KOPT-K1 (cell line): ENCODE results near the gene VAV2.

Experiments
- H3K27ac ChIP-seq: fragments of 200-600 bp; sonication (generic); 2 replicates; pipeline ENCODE4 v1.5.1; 2016; ENCODE audit warnings: antibody characterized with exemption, mild to moderate bottlenecking, low read depth, low read length; ENCODE audit not compliant: poor library complexity, severe bottlenecking
- H3K36me3 ChIP-seq: fragments of 200-600 bp; sonication (generic); 2 replicates; pipeline ENCODE4 v1.5.1; 2017; ENCODE audit warnings: antibody characterized with exemption, mild to moderate bottlenecking, low read length, moderate library complexity; ENCODE audit not compliant: insufficient read depth
- H3K9me3 ChIP-seq: fragments of 200-600 bp; sonication (generic); 2 replicates; pipeline ENCODE4 v1.5.1; 2017; ENCODE audit warnings: antibody characterized with exemption, low read length, mild to moderate bottlenecking; ENCODE audit not compliant: insufficient read depth, poor library complexity, severe bottlenecking

The VAV2 gene

DNA sequence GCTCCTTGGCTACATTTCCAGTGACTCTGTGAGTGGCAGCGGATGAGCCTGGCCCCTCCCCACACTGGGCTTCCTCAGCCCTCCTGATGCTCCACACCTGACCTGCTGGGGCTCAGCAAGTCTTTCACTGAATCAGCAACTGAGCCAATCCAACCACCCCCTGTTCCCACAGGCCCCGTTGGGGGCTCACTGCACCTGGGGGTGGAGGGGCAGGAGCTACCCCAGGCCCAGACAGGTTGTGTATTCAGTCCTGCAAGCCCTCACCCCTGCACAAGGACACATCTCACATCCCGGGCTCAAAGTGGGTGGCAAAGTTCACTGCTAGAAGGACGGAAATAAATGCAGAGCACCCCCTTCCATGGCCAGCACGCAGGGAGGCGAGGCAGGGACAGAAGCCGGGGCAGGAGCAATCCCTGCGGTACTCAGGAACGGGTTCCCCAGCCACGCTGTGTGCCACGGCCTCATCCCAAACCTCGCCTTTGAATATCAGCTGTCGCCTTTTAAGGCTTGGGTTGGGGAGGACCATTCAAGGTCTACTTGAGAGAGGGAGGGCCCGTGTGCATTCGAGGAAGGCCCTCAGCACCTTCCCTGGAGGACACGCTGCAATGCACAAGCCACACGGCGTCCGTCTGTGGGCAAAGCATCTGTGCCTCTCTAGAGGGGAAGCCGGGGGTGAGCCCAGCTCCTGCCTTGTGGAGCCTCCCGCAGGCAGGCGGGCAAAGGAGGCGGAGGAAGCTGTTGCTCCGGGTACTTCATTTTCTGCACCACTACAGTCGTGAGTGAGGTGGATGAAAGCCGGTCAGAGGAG lies 179.0 kb downstream of the VAV2 start:
- H3K9me3 ChIP-seq: no peaks in the 10 kb centered on the region
- H3K27ac ChIP-seq: no peak overlapping the region
- no peaks in the 10 kb centered on the region for H3K36me3 ChIP-seq

DNA sequence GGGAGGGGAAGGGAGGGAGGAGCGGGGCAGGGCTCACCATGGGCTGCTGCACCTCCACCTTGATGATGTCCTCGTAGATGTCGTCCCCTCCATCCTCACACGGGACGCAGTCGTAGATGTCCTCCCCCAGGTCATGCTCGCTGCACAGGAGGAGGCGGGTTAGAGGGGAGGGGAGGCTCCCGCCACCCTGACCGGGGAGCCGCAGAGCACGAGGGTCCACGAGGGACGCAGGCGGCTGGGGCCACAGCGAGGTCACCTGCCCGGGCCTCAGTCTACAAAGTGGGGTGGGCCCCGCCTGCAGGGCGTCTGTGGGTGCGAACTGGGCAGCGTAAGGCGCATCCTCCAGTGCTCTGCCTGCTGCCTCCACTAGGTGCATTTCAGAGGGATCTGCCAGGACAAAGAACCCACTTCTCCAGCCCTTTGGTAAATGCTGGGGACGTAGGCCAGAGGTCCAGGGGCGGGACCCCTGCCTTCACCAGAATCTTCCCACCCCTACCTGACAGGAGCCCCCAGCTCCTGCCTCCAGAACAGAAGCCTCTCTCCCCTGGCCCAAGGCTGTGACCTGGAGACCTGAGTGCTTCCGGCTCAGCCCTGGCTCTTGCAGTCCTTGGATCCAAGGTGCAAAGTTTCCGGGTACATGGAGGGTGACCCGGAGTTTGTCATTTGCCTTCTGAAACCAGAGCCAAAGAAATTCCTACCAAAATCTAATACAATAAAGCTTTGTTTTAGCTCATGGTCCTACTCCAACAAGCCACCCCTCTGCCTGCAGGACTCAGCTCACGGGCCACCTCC lies 179.9 kb downstream of the VAV2 start:
- no peaks in the 10 kb centered on the region for H3K36me3 ChIP-seq
- no peak overlapping the region for H3K27ac ChIP-seq
- H3K9me3 ChIP-seq: no peaks in the 10 kb centered on the region

DNA sequence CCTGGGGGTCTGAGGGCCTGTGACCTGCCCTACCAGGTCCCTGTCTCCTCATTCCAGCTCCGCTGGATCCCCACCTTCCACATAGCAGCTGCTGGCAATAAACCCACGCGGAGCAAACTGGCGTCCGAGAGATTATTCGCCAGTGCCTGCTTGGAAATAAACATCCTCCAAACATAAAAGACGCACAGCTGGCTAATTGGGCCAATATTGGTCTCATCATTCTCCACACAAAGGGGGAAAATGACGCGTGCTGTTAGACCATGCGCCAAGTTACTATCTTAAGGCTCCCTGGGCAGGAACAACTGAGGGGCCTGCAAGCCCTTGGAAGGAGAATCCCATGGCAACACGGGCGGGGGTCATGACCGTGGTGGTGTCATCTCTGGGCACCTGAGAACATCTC lies 180.7 kb downstream of the VAV2 start:
- no peaks in the 10 kb centered on the region for H3K9me3 ChIP-seq
- H3K36me3 ChIP-seq: no peaks in the 10 kb centered on the region
- H3K27ac ChIP-seq: no peak overlapping the region

DNA sequence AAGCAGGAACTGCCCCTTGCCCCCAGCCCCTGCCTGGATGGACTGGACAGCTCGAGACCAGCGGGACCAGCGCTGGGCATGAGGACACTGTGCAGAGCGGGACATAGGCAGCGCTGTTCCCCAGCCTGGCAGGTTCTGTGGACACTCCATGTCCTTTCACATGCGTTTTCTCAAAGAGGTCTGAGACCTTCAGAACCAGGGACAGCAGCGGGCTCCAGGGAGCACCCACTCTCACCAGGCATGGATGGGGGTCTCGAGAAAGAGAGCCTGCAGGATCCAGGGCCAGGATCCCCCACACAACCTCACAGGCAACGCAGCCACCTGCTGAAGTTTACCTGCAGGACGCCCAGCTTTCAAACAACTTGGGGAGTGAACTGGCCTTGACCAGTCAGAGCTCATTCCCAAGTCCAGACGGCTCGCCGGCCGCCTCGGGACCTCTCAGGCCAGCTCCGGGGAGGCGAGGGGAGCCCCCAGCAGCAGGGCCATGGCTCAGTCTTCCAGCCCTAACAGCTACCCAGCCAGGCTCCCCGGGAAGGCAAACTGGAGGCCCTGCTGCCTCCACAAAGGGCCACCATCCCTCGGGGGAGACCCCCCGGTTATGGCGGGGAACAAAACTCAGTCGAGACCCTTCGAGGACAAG lies 181.4 kb downstream of the VAV2 start:
- Histone ChIP-seq H3K36me3 (no peaks in the 10 kb centered on the region), H3K9me3 (no peaks in the 10 kb centered on the region), H3K27ac (no peak overlapping the region)

DNA sequence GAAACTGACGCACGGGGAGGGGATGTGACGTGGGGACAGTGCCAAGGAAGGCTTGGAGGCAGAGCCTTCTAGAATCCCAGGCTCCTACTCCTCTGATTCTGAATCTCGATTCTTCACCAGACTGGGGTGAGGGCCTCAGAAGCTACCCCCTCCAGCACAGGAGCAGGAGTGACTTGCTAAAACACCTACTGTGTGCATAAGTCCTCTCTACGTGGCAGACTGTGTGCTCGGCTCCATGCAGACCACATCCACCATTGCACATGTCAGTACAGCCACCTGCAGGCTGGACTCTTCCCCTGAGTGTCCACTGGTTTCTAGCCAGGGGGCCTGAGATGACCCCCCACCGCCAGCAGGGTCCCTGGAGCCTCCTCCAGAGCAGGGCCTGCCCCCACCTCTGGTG lies 182.8 kb downstream of the VAV2 start:
- no peaks in the 10 kb centered on the region for H3K36me3 ChIP-seq
- no peak overlapping the region for H3K27ac ChIP-seq
- H3K9me3 ChIP-seq: no peaks in the 10 kb centered on the region

DNA sequence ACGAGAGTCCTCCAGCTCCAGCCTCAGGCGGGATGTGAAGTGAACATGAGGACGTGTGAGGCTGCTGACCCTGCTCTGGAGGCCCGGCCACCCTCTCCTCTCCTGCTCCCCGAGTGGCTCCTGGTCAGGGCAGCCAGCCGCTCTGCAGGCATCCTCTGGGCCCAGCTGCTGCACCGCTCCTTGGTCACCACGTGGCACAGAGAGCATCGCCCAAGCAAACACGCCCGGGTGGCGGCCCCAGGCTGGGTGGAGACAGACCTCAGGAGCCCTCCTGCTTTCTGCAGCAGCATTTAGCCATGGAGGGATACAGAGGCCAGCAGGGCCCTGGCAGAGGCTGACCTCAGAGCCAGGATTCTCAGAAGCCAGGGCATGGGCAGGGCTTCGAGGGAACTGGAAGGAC lies 184.3 kb downstream of the VAV2 start:
- H3K9me3 ChIP-seq: no peaks in the 10 kb centered on the region
- no peaks in the 10 kb centered on the region for H3K36me3 ChIP-seq
- H3K27ac ChIP-seq: no peak overlapping the region

DNA sequence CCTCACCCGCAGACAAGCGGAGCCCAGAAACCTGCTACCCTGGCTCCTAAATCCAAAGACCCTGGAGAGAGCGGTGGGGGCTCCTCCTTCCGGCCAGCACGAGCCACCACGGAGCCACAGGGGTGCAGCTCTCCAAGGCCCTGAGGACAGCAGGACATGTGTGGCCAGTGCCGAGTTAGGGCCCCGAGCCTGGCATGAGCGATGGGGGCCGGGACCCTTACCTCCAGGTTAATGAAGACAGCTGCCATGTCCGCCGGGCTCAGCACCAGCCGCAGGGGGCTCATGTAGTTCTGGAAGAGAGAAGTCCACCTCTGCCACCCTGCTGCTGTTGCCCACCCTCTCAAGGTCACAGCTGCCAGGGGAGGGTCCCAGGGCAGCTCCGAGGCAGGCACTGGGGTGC lies 185.1 kb downstream of the VAV2 start:
- Histone ChIP-seq H3K36me3 (no peaks in the 10 kb centered on the region), H3K27ac (no peak overlapping the region), H3K9me3 (no peaks in the 10 kb centered on the region)

DNA sequence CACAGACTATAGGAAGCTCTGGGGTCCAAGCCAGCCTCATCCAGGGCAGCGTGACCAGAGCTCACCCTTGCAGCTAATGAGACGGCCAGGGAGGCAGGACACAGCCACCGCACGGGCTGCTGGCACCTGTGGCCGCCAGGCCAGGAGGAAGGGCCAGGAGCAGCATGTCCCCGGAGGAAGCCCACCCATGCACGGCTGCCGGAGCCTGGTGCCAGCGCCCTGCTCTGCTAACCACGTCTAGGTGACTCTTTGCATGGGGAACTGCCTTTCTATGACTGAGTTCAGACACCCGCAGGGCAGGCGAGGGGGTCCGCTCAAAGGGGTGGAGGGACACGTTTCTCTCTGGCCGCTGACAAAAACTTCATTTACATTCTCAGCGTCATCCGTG lies 185.5 kb downstream of the VAV2 start:
- H3K9me3 ChIP-seq: no peaks in the 10 kb centered on the region
- H3K27ac ChIP-seq: no peak overlapping the region
- no peaks in the 10 kb centered on the region for H3K36me3 ChIP-seq

DNA sequence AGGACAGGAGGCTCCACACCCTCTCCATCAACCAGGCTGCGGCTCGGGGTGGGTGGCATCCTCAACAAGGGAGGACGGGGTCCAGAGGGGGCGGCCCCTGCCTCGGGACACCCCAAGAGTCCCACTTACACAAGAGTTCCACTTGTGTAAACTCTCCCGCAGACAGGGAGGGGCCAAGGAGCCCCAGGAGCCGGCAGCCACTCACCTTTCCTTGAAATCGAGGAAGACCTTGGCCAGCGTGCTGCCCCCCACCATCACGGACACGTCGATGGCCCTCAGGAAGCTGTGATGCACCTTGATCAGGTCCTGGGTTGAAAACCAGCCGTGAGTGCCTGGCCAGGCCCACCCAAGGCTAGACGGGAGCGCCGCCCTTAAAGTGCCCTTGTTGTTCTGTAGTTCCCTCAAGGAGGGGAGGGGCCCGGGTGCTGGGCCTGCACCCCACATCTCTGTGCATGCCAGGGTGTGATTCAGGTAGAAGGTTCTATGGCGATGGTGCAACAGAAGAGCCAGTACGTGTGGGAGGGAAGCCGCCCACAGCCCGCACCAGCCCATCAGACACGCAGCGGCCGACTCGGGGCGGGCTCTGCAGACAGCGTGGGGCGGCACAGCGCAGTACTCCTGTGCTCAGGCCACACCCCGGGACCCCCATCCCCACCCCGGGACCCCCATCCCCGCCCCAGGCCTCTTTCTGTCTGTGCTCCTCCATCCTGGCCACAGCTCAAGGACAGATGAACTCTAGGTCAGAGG lies 186.1 kb downstream of the VAV2 start:
- Histone ChIP-seq H3K36me3 (no peaks in the 10 kb centered on the region), H3K27ac (no peak overlapping the region), H3K9me3 (no peaks in the 10 kb centered on the region)

DNA sequence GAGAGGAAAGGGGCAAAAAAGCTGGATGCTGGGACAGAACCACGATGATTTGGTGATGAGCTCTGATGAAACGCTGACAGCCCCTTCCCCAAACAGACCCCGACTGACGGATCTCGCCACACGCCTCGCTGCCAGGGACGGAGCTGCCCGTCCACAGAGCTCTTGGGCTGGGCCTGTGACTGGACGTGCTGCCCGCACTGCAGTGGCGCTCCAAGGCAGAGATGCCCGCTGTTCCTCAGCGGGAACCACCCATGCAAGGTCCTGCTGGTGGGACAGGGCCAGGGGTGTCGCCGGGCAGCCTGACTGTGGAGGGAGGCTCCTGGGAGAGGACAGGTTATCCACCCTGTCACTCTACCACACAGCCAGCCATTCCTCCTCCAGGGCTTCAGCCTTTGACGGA lies 187.9 kb downstream of the VAV2 start:
- Histone ChIP-seq H3K9me3 (no peaks in the 10 kb centered on the region), H3K27ac (no peak overlapping the region), H3K36me3 (no peaks in the 10 kb centered on the region)

DNA sequence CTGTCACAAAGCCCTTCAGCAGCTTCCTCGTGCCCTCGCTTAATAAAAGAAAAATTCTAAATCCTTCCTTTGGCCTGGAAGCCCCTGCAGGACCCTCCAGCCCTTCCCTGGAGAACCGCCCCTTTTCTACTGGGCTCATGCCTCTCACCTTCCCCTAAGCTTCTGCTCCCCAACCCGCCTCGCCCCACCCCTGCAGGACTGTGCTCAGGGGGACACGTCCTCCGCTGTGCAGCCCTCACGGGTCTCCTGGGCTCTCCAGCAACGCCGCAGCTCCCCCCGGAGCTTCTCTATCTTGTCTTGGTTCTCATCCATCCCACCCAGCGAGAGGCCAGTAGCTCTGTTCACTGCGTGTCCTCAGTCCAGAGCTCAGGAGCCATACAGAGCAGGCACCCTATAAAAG lies 188.4 kb downstream of the VAV2 start:
- Histone ChIP-seq H3K36me3 (no peaks in the 10 kb centered on the region), H3K27ac (no peak overlapping the region), H3K9me3 (no peaks in the 10 kb centered on the region)

DNA sequence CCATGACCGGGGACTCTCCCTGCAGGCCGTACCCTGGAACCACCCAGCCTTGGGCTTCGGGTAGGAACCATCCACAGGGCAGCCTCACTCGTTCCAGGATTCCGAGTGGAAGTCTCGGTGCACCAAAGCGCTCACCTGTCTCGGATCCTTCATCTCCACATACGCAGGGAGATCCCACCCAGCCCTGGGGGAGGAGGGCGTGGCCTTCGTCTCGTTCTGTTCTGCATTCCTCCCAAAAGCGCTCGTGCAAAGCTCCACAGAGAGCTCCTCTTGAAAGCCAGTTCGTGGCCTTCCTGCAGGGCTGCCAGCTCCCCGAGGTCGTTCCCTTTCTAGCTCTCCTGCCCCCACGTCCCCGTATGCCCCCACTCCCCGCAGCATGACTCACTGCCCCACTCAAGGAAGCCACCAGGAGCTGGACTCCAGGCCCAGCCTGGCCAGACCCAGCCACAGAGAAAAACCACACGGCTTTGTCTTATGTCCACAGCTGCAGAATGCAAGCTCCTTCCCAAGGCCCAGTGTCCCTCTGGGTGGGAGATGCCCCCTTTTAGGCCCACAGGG lies 189.0 kb downstream of the VAV2 start:
- no peaks in the 10 kb centered on the region for H3K36me3 ChIP-seq
- no peak overlapping the region for H3K27ac ChIP-seq
- H3K9me3 ChIP-seq: no peaks in the 10 kb centered on the region

DNA sequence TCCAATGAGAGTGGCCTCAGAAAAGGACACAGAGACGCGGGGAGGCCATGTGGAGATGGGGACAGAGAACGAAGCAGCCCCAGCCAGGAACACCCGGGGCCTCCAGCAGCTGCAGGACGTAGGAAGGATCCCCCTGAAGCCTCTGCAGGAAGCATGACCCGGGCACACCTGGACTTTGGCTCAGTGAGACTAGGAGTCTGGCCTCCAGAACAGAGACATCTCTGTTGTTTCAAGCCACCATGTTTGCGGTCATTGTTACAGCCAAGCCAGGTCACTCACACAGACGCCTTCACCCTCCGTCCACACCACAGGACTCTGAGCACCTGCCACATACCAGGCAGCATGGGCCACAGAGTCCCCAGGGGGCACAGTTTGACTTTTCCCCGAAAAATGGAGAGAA lies 190.4 kb downstream of the VAV2 start:
- no peaks in the 10 kb centered on the region for H3K36me3 ChIP-seq

DNA sequence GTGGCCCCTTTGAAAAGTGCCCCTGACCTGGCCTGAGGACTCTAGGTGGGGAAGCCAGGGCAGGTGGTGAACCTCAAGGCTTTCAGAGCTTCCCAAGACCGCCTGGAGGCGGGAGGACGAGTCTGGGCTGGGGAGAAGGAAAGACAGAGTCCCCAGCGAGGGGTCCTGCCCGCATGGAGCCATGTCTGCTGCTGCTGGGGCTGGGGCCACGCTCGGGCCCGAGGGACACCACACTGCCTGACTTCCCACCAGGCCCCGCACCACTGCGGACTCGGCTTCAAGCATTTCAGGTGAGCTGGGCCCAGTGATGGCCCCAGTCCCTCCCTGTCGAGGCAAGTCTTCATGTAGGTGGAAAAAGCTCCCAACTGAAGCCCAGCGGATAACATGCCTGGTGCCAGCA lies 191.9 kb downstream of the VAV2 start:
- Histone ChIP-seq H3K36me3 (no peaks in the 10 kb centered on the region), H3K27ac (no peak overlapping the region), H3K9me3 (no peaks in the 10 kb centered on the region)

More for the DNA sequence above, 190.4 kb downstream of the VAV2 start:
- no peaks in the 10 kb centered on the region for H3K9me3 ChIP-seq
- no peak overlapping the region for H3K27ac ChIP-seq

DNA sequence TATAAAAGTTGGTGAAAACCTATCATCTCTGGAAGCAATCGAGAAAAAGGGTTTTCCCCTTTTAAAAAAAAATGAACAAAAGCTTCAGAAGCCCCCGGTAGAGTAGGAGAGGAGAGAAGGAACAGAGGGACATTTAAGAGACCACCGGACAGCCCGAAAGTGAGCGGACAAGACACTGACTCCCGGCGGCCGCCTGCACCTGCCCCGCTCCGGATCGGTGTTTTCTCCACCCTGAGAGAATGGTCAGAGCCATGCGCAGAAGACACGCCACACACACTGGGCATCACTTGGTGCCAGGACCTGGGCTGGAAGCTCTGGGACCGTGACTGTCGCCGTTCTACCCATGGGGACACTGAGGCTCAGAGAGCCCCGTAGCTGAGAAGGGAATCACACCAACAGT lies 192.4 kb downstream of the VAV2 start:
- Histone ChIP-seq H3K9me3 (no peaks in the 10 kb centered on the region), H3K27ac (no peak overlapping the region), H3K36me3 (no peaks in the 10 kb centered on the region)
